ENCODE data around the gene RFC1.

- TF ChIP-seq CTCF (IDR thresholded peaks at IDR 0.05) = no peak
- TF ChIP-seq POLR2A (IDR thresholded peaks at IDR 0.05) = no peak
These were observed 3.3 kb downstream of the RFC1 start for GRCh38 chr4:39362827-39363226.
